ENCODE results near the gene SMAP2. TPM values are rescaled to one million over a fixed set of nuclear protein-coding genes. Genes with fewer than 3 reads are reported as not detected.

The SMAP2 gene
- total and polyA plus RNA-seq, 2 donors (not counting 3 experiments of a cell fraction or from before 2014, with no cell fraction given): 8.0 to 11.1 TPM

GRCh38 chr1:40425198-40425597 is 51.7 kb downstream of the SMAP2 start:
- ChIA-PET CTCF (interaction anchor here (0.6 to 4.8 kb wide), 4 partner anchors 13 to 299 kb away, joined by 3 to 34 read pairs (median 8); no protein-coding TSS in a partner anchor), POLR2A (no interaction called here)
- Histone ChIP-seq H3K4me2 (ENCODE audit: insufficient read depth, low read length) (no peak overlapping the region), H3K4me1 (ENCODE audit: control insufficient read depth, extremely low read depth, insufficient read depth, low read length) (no peaks in the 10 kb centered on the region), H3K27me3 (ENCODE audit: control insufficient read depth in 2 of 2, insufficient read depth in 2 of 2, low read length in 2 of 2) (no peaks in the 10 kb centered on the region), H3K9me3 (replicated peaks; ENCODE audit: control insufficient read depth, insufficient read depth, low read length) (no peaks in the 10 kb centered on the region), H4K20me1 (replicated peaks; ENCODE audit: control insufficient read depth, extremely low read depth, insufficient read depth, low read length) (no peaks in the 10 kb centered on the region), H3K36me3 (ENCODE audit: control insufficient read depth in 2 of 2, extremely low read depth in 1 of 2, insufficient read depth in 2 of 2, low read length in 2 of 2) (no peaks in the 10 kb centered on the region), H2AFZ (ENCODE audit: low read depth, low read length) (no peak overlapping the region), H3K4me3 (replicated peaks in 1 of 3; ENCODE audit: insufficient read depth in 1 of 3, low read depth in 1 of 3, low read length in 3 of 3) (no peak overlapping the region), H3K9ac (replicated peaks; ENCODE audit: extremely low read depth, insufficient read depth, low read length) (no peak overlapping the region), H3K27ac (ENCODE audit: insufficient read depth, low read depth, low read length) (no peak overlapping the region), H3K79me2 (ENCODE audit: control insufficient read depth, insufficient read depth, low read length) (no peaks in the 10 kb centered on the region), H3K9me1 (replicated peaks; ENCODE audit: control insufficient read depth, extremely low read depth, insufficient read depth, low read length) (no peaks in the 10 kb centered on the region)
- intact Hi-C loops (cut with micrococcal nuclease) (no loop called here), dilution Hi-C loops (cut with MboI; ENCODE audit: extremely low pct_ligation_motif_present, low sequenced_read_pairs) (no loop called here)
- DNase-seq (ENCODE audit: low read depth, low spot score) (no peak), FAIRE-seq (no peak)
- BruUV-seq (replicated peaks): no TSS peak
- no peak for TF ChIP-seq FOS (IDR thresholded peaks at IDR 0.05; ENCODE audit: borderline replicate concordance, insufficient read depth, low read length)
- TF ChIP-seq GATA2 (IDR thresholded peaks at IDR 0.05; ENCODE audit: insufficient read depth, insufficient read length, low read depth, low read length): no peak
- no peak for TF ChIP-seq POLR2A (IDR thresholded peaks at IDR 0.05; ENCODE audit: low read depth, low read length)
- TF ChIP-seq, protein P1, sequence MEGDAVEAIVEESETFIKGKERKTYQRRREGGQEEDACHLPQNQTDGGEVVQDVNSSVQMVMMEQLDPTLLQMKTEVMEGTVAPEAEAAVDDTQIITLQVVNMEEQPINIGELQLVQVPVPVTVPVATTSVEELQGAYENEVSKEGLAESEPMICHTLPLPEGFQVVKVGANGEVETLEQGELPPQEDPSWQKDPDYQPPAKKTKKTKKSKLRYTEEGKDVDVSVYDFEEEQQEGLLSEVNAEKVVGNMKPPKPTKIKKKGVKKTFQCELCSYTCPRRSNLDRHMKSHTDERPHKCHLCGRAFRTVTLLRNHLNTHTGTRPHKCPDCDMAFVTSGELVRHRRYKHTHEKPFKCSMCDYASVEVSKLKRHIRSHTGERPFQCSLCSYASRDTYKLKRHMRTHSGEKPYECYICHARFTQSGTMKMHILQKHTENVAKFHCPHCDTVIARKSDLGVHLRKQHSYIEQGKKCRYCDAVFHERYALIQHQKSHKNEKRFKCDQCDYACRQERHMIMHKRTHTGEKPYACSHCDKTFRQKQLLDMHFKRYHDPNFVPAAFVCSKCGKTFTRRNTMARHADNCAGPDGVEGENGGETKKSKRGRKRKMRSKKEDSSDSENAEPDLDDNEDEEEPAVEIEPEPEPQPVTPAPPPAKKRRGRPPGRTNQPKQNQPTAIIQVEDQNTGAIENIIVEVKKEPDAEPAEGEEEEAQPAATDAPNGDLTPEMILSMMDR (IDR thresholded peaks at IDR 0.05; ENCODE audit: extremely low read depth in 1 of 2, insufficient read depth in 1 of 2, low read depth in 1 of 2, low read length in 2 of 2): no peak
- TF ChIP-seq POLR2AphosphoS5 (IDR thresholded peaks at IDR 0.05; ENCODE audit: insufficient read depth, low read depth, low read length): no peak
- TF ChIP-seq MYC (IDR thresholded peaks at IDR 0.05; ENCODE audit: low read depth, low read length): no peak
- TF ChIP-seq MAX (IDR thresholded peaks at IDR 0.05; ENCODE audit: insufficient read depth, insufficient read length): no peak
- no peak for TF ChIP-seq EZH2 (IDR thresholded peaks at IDR 0.05; ENCODE audit: borderline replicate concordance, low read depth, low read length, severe bottlenecking)
- TF ChIP-seq JUN (IDR thresholded peaks at IDR 0.05; ENCODE audit: borderline replicate concordance, insufficient read depth, insufficient read length, low read depth): no peak
